Measurements from ENCODE around the gene SFMBT2. TPM values are rescaled to one million over a fixed set of nuclear protein-coding genes. Genes with fewer than 3 reads are reported as not detected.

SFMBT2 gene
- polyA plus RNA-seq (2013, experiment 1 of 2; ENCODE audit: insufficient read length), result 0.10 TPM
- polyA plus RNA-seq (2013, experiment 2 of 2; ENCODE audit: insufficient read length), result 0.07 TPM

GRCh38 chr10:7410862-7411670 lies at the start of gene SFMBT2:
SFMBT2 (minus strand) TSS chr10:7411034; CDS start chr10:7381898, 29,136 bp downstream.
- peak; percentile 47 for DNase-seq

DNA sequence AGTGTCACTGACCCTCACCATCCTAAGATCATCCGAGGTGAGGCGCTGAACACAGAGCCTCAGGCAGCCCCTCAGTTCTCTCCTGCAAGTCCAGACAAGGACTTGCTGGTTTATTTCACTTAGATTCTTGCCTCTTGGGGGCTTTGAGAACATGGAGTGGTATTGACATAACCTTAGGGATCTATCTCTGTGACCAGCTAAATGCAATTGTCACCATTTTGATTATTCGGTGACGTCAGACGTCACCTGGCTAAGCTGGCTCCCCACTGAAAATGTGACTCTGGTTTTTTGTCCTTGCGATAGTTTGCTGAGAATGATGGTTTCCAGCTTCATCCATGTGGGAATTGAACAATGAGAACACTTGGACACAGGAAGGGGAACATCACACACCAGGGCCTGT lies 49.2 kb upstream of the SFMBT2 start:
- DNase-seq, result no peak

DNA sequence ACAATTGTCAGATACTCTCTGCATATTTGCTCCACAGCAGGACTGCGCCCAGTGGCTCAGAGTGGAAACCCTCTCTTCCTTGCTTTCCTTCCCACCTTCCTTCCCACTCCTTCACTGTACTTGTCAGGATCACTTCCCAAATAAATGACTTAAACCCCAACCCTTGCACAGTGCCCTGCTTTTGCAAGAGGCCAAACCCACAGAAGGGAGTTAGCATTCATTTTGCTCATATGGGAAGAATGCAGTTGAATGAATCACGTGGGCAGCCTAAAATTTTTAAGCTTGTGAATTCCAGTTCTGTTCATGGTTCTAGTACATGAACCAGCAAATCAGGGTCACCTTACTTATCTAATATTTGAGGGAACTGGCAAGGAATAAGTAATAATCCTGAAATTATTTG lies 47.7 kb upstream of the SFMBT2 start:
- peak; percentile 9 for DNase-seq

DNA sequence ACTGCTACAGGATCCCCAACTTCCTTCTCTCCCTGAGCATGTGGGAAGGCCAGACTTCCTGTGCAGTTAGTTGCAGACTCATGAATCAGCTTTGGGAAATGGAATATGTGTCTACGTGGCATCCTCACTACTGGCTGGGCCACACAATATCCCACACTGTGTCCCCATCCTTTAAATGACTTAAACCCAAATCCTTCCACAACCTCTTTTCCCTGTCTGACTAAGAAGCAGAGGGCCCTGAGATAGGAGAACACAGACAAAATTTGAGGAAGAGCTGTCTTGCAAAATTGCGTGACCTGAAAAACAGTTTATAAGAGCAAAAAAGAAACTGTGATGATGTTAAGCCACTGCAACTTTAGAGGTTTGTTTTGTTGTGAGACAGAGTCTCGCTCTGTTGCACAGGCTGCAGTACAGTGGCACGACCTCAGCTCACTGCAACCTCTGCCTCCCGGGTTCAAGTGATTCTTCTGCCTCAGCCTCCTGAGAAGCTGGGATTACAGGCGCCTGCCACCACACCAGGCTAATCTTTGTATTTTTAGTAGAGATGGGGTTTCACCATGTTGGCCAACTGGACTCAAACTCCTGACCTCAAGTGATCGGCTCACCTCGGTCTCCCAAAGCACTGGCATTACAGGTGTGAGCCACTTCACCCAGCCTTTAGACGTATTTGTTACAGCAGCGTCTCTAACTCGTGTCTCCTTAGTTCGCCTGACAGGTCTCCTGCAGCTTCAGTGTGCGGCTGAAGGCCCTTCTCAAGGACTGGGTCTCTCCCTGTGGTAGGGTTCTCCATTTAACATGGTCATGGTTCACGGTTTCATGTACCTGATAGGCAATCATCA lies 46.9 kb upstream of the SFMBT2 start:
- no peak for DNase-seq

DNA sequence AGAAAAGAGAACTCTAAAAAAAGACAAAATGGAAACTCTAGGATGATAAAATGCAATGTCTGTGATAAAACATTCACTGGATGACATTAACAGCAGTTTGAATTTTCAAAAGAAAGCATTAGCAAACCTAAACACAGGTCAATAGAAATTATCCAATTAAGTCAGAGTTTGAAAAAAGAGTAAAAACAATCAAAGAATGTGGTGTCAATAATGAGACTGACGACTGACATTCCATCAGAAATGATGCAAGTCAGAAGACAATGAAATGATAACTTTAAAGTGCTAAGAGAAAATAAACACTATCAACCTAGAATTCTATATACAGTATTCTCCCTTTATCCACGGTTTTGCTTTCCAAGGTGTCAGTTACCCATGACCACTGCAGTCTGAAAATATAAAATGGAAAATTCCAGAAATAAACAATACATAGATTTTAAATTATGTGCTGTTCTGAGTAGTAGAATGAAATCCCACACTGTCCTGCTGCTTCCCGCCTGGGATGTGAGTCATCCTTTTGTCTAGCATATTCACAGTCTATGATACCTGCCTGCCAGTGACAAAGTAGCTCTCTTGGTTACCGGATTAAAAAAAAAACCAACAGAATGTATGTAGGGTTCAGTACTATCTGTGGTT lies 38.3 kb upstream of the SFMBT2 start:
- no peak for DNase-seq

DNA sequence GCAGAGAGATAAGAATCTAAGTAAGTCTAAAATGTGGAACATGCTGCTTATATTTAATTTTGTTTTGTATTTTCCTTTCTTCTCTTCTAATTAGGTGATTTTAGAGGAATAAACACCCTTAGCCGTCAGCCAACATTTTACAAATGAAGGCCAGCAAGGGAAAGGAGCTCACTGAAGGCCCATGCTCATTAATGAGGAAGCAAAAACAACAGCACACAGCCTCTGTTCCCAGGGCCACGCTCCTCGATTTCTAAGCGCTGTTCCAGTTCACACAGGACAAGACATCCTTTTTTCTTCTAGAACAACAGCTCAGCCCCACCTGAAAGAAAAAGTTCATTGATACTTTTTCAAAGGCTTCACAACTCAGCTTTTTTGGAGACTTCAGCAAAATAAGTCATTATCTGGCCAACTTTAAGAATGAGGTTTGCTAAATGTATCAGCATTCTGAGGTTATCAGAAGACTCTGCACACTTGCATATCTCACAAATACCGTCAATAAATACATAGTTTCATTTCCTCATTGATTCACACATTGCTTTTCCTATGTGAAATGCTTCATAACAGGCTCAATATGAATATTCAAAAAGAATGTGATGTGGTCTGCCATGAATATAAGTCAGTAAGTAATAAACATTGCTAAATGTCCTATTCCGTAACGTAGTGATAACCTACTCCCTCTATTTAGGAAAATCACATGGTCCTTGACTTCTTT lies 34.8 kb upstream of the SFMBT2 start:
- no peak for DNase-seq

DNA sequence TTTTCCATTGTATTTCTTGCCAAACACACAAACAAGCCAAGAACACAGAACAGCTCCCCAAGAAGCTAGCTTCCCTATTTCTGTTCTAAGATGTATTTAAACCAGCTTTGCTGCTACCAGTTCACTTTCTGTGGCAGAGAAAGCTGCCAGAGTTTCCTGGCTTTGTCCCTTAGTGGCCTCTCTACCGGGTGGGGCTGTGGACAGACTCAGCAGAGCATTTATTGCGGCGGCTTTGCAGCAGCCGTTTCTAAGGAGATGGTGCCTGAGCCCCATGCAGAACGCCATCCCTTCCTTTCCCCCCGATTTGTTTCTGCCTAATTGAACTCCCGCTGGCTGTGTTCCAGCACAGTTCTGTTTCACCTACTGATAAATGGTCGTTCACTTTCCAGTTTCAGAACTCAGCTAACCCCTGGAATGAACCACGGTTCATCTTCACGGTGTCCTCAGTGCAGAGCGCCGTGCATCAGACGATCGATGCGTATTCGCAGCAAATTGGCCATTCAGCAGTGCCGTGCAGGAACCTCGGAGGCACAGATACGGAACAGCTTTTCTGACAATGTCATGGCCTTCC lies 33.8 kb upstream of the SFMBT2 start:
- DNase-seq, result no peak

DNA sequence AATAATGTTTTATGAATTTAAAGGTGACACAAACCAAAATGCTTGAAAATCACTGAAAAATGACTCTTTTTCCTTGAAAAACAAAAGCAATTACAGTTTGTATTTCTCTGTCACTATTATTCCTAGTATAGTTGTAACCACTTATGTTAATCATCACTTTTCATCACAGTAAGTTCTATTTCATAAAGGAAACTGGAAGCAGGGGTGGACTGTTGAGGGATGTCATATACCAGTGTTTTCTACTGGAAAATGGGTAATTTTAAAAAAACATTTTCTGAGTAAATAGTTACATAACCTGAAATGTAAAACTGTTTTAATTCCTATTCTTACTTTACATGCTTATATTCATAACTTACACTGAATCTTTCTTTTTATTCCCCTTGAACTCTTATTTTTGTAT lies 32.2 kb upstream of the SFMBT2 start:
- no peak for DNase-seq

DNA sequence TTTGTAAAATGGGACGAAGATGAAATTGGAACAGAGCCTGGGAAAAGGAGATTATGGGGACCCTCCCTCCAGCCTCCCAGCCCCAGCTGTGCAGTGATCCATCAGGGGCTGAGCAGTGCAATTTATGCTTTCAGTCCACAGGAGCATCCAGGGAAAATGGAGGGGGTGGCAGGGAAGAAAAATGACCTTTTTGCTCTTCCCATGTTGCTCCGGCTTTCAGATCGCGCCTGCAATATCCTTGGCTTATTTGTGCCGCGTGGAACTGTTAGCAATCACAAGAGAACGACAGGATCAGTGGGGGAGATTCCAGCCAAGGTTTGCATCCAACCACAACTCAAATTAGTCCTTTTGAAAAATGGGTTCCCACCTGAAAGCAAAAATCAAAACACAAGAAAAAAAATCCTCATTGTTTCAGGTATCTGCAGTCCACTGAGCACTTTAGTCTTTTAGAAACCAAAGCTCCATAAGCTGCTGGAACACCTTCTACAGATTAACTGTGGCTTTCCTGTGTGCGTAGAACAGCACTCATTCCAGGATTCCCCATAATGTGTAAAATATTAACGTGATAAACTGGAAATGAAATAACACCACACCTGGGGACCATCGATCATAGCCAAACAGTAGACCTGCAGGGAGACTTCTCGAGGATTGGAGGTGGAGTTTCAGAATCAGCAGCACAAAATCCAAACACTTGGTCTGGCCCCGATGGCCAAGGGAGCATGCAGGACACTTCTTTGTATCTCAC lies 30.7 kb upstream of the SFMBT2 start:
- DNase-seq, result no peak

DNA sequence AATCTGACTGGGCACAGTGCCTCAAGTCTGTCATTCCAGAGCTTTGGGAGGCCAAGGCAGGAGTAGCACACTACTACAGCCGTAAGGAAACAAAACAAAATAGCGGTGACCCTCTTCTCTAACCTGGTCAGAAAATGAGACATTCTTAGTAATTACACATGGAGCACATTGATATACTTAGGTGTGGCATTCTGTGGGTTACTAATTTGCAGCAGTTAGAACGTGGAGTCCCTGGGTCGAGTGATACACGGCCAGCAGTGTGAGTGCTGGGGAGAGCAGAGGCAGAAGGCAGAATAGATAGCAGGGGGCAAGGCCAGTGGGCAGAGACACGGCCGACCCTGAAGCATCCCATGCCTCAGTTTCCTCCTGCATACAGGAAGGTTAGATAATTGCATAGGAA lies 28.9 kb upstream of the SFMBT2 start:
- no peak for DNase-seq

- DNase-seq, result no peak
Observed at GRCh38 chr10:7438196-7438986, 27.6 kb upstream of the SFMBT2 start.

GRCh38 chr10:7436490-7437100 lies 25.8 kb upstream of the SFMBT2 start:
- DNase-seq, result no peak

GRCh38 chr10:7435674-7436073 lies 24.8 kb upstream of the SFMBT2 start:
- DNase-seq, result no peak

DNA sequence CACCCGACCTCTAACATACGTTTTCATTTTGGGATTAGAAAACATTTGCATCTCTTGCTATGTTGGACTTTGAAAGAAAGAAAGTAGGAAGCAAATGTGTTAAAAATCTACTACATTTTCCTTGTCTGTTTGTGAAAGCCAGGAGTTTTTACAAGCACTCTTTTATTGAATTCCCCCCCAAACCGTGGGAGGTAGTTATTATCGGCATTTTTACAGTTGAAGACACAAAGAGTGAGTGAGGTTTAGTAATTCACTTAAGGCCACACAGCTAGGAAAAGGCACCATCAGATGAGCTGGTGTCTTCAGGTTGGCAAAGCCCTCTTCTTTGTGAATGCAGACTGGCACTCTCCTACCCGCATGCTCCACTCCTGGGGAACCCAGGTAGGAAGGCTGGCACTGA lies 23.5 kb upstream of the SFMBT2 start:
- no peak for DNase-seq

DNA sequence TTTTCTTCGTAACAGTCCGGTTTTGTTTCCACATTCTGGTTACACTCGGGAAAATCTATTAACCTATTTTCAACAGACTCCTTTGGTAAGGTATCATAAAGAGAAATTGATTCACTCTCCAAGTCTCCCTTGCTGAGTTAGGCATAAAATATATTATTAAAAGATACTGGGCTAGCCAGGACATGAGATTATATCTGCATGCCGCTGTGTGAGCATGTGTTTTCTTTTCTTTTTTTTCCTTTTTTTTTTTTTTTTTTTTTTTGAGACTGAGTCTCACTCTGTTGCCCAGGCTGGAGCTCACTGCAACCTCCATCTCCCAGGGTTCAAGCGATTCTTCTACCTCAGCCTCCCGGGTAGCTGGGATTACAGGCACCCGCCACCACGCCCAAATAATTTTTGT lies 23.0 kb upstream of the SFMBT2 start:
- no peak for DNase-seq

DNA sequence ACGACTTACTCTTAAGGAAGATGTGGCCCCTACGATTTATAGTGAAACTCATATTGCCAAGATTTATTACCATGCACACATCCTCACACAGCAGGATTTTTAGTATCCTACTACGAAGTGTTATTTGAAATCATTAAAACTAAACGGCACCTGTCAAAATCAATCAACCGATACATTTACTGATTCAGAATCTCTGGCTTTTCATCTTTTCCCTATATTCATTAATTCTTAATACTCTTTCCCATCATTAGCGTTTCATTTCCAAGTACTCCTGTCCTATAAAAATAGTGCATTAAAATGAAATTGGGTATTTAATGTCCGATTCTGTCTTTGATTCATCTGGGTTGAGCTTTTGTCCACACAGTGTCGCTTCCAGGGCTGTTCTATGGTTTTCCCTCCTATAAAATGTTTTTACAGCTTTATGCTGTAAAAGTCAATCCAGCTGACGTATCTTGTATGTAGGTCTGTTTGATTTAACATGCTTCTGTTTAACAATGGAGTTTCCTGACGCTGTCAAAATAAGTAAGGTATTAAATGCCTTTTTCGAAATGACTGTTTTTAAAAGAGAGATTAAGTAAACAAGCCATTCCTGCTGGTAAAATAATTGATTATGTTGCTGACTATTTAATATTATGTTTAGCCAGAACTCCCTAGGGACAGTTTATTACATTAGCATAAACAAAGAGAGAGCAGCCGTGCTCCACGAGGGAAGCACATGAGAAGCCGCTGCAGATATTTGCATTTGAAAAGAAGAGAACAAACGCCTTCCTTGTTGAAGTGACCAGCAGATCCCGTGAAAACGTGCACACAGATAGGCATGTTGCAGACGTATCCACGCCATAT lies 22.3 kb upstream of the SFMBT2 start:
- no peak for DNase-seq

DNA sequence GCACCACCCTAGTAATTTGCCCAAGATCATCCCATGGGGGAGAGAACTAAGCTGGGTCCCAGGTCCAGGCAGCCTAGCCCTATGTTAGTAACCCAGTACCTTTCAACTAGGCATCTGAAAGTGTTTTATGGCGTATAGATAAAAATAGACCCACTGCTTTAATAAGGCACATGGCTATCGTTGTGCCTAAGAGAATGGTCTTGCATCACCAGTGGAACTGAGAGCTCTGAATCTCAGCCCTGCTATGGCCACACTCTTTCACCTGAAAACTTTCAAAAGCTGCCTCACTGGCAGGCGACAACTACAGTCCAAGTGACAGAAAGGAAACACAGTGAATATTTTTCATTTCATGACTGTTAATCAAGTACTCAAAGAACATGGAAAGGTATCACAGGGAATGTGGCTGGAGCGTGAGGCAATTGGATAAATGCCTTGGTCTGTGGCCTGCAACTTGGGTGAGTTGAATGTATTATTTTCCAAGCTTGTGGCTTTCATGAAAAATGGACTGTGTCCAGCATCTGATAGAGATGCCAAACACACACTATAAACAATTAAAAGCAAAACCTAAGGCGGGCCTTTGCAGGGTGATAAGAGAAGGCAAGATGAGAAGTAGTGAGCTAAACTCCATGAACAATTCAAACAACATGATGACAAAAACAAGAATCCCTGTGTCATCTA lies 18.0 kb upstream of the SFMBT2 start:
- DNase-seq, result no peak

- DNase-seq, result no peak
Observed at GRCh38 chr10:7426349-7426748, 15.5 kb upstream of the SFMBT2 start.

DNA sequence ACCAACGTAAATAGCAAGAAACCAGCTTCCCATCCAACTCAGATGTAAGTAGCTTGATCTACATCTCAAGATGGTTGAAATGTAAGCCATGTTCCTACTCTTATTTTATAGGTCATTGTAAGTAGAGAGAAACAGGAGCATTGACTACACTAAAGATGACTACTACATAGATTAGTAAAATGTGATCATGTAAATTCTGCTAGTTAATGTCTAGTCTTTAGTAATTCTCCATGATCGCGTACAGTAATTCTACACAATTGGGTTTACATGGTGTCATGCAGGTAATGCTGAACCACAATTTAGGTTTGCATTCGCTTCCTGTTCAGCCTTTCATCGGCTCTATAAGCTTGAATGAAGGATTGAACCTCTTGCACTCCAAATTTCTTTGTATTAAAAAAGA lies 14.9 kb upstream of the SFMBT2 start:
- no peak for DNase-seq
